ENCODE data around the gene ABCA5. TPM values are rescaled to one million over a fixed set of nuclear protein-coding genes. Genes with fewer than 3 reads are reported as not detected.

Gene ABCA5
- total and polyA plus RNA-seq, 2 of the 13 experiments (the other 11 are each of a cell fraction or from before 2014, with no cell fraction given), result 9.7 to 10.1 TPM

- TF ChIP-seq TARDBP (CRISPR knock-in tag; IDR thresholded peaks at IDR 0.05) (peak; percentile 77), ZNF777 (CRISPR knock-in tag; IDR thresholded peaks at IDR 0.05) (no peak), ZNF550 (CRISPR knock-in tag; IDR thresholded peaks at IDR 0.05; ENCODE audit: borderline replicate concordance) (no peak), ZFYVE20 (CRISPR knock-in tag; IDR thresholded peaks at IDR 0.05; ENCODE audit: borderline replicate concordance, low read depth) (no peak), ZNF460 (CRISPR knock-in tag; IDR thresholded peaks at IDR 0.05; ENCODE audit: borderline replicate concordance) (no peak), ZNF333 (CRISPR knock-in tag; IDR thresholded peaks at IDR 0.05; ENCODE audit: borderline replicate concordance) (no peak), ZNF576 (CRISPR knock-in tag; IDR thresholded peaks at IDR 0.05) (no peak), MNT (IDR thresholded peaks at IDR 0.05) (no peak), HNRNPH1 (optimal IDR thresholded peaks at IDR 0.05; ENCODE audit: low read depth, low read length) (no peak), ZNF614 (CRISPR knock-in tag; IDR thresholded peaks at IDR 0.05; ENCODE audit: borderline replicate concordance) (0 out of 2 replicates have a peak, but pooled peaks have one; percentile 19), THRA (CRISPR knock-in tag; IDR thresholded peaks at IDR 0.05; ENCODE audit: borderline replicate concordance) (peak; percentile 51), ZNF10 (CRISPR knock-in tag; IDR thresholded peaks at IDR 0.05; ENCODE audit: borderline replicate concordance, low read depth) (no peak), TBX3 (IDR thresholded peaks at IDR 0.05; ENCODE audit: borderline replicate concordance) (no peak), AKNA (CRISPR knock-in tag; IDR thresholded peaks at IDR 0.05; ENCODE audit: borderline replicate concordance) (no peak), ZNF501 (CRISPR knock-in tag; IDR thresholded peaks at IDR 0.05) (peak; percentile 80), NR2F6 (IDR thresholded peaks at IDR 0.05) (no peak), NR2F6 (CRISPR knock-in tag; IDR thresholded peaks at IDR 0.05) (no peak), ZNF616 (CRISPR knock-in tag; IDR thresholded peaks at IDR 0.05; ENCODE audit: low read depth) (no peak), ZNF768 (CRISPR knock-in tag; IDR thresholded peaks at IDR 0.05) (no peak), KDM5A (IDR thresholded peaks at IDR 0.05; ENCODE audit: borderline replicate concordance, low read length) (no peak)
Measured at GRCh38 chr17:69235338-69236058, 91.4 kb downstream of the ABCA5 start (continued).
